Cardiac muscle cell (in vitro differentiated cells and primary cell): ENCODE results near the gene GK. TPM values are rescaled to one million over a fixed set of nuclear protein-coding genes. Genes with fewer than 3 reads are reported as not detected.

Source experiments
- DNase-seq, 2 donors: peaks; one replicate each; pipeline versions ENCODE4 v3.0.0 to v3.0.0-alpha.2; 2010 to 2017; ENCODE audit warnings: low read depth in 1 of 2, low spot score in 1 of 2
- H3K27ac ChIP-seq: fragments of 200-600 bp; sonication (generic); 2 replicates; pipeline ENCODE4 v1.5.1; 2016
- H3K27me3 ChIP-seq: fragments of 200-600 bp; sonication (generic); 2 replicates; pipeline ENCODE4 v1.6.0; 2016; ENCODE audit warnings: control low read depth
- H3K36me3 ChIP-seq: fragments of 200-600 bp; sonication (generic); 2 replicates; pipeline ENCODE4 v1.5.1; 2016; ENCODE audit warnings: control low read depth
- H3K4me1 ChIP-seq: fragments of 200-600 bp; sonication (generic); 2 replicates; pipeline ENCODE4 v1.8.1; 2017; ENCODE audit warnings: low read depth, mild to moderate bottlenecking, mixed run types
- H3K4me3 ChIP-seq: fragments of 200-600 bp; sonication (generic); 2 replicates; pipeline ENCODE4 v1.5.1; 2016; ENCODE audit warnings: mild to moderate bottlenecking
- H3K9me3 ChIP-seq: fragments of 200-600 bp; sonication (generic); 2 replicates; pipeline ENCODE4 v1.5.1; 2017; ENCODE audit warnings: low read depth, mild to moderate bottlenecking, control low read depth
- polyA plus RNA-seq: library from polyadenylated mRNA; unstranded; fragments of >200 nt; fragmentation: Nextera tagmentation; extraction: Ambion mirVana; gene quantifications from 2 replicates; pipeline ENCODE4 v1.2.1, GENCODE V29; 2016
- total RNA-seq: library from RNA; depleted of rRNA; stranded (reverse); fragments of >200 nt; gene quantifications from 2 replicates; pipeline ENCODE4 v1.2.3, GENCODE V29; 2016
- TF ChIP-seq, protein P1 (sequence below): IDR thresholded peaks from 2 replicates; pipeline ENCODE4 v1.5.1; 2012; ENCODE audit warnings: low read depth, mild to moderate bottlenecking, low read length

Gene GK
- total and polyA plus RNA-seq, 2 experiments from 2014 or later, result 7.3 to 13.4 TPM

DNA sequence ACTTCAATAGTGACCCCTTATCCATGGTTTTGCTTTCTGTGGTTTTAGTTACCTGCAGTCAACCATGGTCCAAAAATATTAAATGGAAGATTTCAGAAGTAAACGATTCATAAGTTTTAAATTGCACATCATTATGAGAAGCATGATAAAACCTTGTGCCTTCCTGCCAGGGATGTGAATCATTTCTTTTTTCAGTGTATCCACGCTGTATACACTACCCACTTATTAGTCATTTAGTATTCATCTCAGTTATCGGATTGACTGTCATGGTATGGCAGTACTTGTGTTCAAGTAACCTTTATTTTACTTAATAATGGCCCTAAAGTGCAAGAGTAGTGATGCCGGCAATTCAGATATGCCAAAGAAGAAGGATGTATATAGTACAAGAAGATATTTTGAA lies 38.0 kb upstream of the GK start:
- Histone ChIP-seq H3K9me3 (no peaks in the 10 kb centered on the region), H3K27ac (no peak overlapping the region), H3K36me3 (no peaks in the 10 kb centered on the region), H3K4me3 (no peak overlapping the region), H3K4me1 (no peaks in the 10 kb centered on the region), H3K27me3 (no peaks in the 10 kb centered on the region)
- TF ChIP-seq, protein P1, sequence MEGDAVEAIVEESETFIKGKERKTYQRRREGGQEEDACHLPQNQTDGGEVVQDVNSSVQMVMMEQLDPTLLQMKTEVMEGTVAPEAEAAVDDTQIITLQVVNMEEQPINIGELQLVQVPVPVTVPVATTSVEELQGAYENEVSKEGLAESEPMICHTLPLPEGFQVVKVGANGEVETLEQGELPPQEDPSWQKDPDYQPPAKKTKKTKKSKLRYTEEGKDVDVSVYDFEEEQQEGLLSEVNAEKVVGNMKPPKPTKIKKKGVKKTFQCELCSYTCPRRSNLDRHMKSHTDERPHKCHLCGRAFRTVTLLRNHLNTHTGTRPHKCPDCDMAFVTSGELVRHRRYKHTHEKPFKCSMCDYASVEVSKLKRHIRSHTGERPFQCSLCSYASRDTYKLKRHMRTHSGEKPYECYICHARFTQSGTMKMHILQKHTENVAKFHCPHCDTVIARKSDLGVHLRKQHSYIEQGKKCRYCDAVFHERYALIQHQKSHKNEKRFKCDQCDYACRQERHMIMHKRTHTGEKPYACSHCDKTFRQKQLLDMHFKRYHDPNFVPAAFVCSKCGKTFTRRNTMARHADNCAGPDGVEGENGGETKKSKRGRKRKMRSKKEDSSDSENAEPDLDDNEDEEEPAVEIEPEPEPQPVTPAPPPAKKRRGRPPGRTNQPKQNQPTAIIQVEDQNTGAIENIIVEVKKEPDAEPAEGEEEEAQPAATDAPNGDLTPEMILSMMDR, result no peak
- peak in 1 of 2 donors; percentile 36 for DNase-seq

DNA sequence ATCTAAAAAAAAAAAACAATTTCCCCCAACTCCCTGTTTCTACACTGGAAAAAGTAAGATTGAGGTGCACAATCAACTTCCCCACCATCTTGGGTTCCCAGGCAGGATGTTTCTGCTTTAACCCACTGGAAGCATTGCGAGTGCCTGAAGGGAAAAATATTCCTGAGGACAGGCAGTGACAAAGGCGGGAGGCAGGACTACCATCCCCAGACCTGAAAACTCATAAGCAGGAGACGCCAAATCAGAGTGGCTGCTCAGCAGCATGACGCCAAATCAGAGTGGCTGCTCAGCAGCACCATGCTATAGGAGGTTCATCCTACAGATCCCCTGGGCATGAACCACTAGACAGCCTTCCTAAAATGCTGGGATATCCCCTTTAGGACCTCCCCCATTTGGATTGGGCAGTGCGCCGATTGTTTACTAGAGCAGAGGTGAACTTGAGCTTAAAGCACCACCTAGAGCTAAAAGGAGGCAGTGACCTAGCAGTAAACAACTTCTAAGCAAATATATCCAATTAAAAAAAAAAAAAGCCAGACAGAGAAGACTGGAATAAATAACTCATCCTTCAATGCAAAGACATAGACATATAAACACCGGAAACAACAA lies 35.0 kb upstream of the GK start:
- Histone ChIP-seq H3K9me3 (no peaks in the 10 kb centered on the region), H3K27me3 (no peaks in the 10 kb centered on the region), H3K36me3 (no peaks in the 10 kb centered on the region), H3K4me1 (no peaks in the 10 kb centered on the region), H3K4me3 (no peak overlapping the region), H3K27ac (no peak overlapping the region)
- TF ChIP-seq, protein P1, result no peak
- peak in 1 of 2 donors; percentile 5 for DNase-seq

DNA sequence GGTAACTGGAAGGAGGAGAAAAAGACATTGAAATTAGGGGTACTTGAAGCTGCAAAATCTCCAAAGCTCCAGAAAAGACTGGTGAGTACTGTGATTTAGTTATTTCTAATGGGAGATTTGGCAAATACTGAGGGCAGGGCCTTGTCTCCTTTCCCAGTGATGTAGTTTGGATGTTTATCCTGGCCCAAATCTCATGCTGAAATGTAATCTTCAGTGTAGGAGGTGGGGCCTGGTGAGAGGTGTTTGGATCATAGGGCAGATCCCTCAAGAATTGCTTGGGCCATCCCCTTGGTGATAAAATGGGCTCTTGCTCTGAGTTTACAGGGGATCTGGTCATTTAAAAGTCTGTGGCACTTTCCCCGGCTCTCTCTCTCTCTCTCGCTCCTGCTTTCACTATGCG lies 33.1 kb upstream of the GK start:
- Histone ChIP-seq H3K36me3 (no peaks in the 10 kb centered on the region), H3K9me3 (no peaks in the 10 kb centered on the region), H3K4me3 (no peak overlapping the region), H3K27me3 (no peaks in the 10 kb centered on the region), H3K27ac (no peak overlapping the region), H3K4me1 (no peaks in the 10 kb centered on the region)
- no peak for DNase-seq
- TF ChIP-seq, protein P1, result no peak

DNA sequence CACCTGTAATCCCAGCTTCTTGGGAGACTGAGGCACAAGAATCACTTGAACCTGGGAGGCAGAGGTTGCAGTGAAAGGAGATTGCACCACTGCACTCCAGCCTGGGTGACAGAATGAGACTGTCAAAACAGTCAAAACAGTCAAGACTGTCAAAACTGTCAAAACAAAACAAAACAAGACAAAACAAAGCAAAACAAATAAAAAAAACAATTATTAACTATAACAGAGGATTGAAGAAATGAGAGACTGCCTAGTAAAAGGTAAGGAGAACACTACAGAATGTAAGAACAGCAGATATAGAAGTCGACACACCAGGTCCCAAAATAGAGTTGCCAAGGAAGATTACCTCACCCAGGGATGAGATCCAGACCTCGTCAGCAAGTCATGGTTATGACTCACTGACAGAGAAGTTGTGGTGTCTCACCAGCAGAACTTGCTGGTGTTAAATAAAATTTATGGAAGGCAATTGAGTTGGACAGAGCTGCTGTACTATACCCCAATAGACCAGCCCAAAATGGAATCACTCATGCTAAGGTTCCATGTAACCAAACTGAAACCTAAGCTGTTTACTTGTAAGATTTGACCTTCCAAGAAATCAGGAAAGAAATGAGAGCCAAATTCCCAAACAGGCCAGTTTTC lies 32.1 kb upstream of the GK start:
- TF ChIP-seq, protein P1, result no peak
- Histone ChIP-seq H3K4me3 (no peak overlapping the region), H3K27me3 (no peaks in the 10 kb centered on the region), H3K27ac (no peak overlapping the region), H3K36me3 (no peaks in the 10 kb centered on the region), H3K4me1 (no peaks in the 10 kb centered on the region), H3K9me3 (no peaks in the 10 kb centered on the region)
- peak in 1 of 2 donors; percentile 83 for DNase-seq

DNA sequence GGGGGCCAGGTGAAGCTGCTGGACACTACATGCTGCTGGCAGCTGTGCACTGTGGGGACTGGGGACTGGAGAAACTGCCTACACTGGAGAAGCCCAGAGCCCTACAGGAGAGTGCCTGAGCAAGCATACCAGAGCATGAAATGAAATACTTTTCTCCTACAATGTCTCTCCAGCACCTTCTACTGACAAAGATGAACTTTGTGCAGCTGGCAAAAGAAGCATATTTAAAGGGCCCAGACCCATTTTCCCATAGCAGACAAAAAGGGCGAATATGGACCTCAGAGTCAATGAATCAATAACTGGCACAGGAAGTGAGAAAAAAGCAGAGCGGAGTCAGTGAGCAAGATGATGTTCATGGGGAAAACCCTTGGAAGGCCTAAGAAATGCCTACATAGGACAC lies 30.9 kb upstream of the GK start:
- Histone ChIP-seq H3K27ac (no peak overlapping the region), H3K4me1 (no peaks in the 10 kb centered on the region), H3K27me3 (no peaks in the 10 kb centered on the region), H3K36me3 (no peaks in the 10 kb centered on the region), H3K9me3 (no peaks in the 10 kb centered on the region), H3K4me3 (no peak overlapping the region)
- DNase-seq, result no peak
- TF ChIP-seq, protein P1, result no peak
